Choroid plexus epithelial cell (primary cell): ENCODE measurements around the gene XKR3.
"Not testable (repeated sequence)": the region's sequence is repeated elsewhere in the genome, so short reads cannot be mapped to it uniquely, and the experiment has no call there.

ENCODE experiments used
- DNase-seq: peaks from one replicate; pipeline ENCODE4 v3.0.0-alpha.2; 2010; ENCODE audit warnings: low read depth
- H3K4me3 ChIP-seq: 2 replicates; pipeline ENCODE4 v1.5.1; 2011; ENCODE audit warnings: low read depth, mild to moderate bottlenecking, control low read depth, low read length, moderate library complexity
- TF ChIP-seq, protein P1 (sequence below): conservative IDR thresholded peaks from 2 replicates; pipeline ENCODE4 v1.5.1; 2011; ENCODE audit warnings: low read depth, mild to moderate bottlenecking, control low read depth, inconsistent platforms, low read length, moderate library complexity

XKR3 gene

GRCh38 chr22:16806401-16806800, 18.8 kb downstream of the XKR3 start:
- TF ChIP-seq, protein P1, sequence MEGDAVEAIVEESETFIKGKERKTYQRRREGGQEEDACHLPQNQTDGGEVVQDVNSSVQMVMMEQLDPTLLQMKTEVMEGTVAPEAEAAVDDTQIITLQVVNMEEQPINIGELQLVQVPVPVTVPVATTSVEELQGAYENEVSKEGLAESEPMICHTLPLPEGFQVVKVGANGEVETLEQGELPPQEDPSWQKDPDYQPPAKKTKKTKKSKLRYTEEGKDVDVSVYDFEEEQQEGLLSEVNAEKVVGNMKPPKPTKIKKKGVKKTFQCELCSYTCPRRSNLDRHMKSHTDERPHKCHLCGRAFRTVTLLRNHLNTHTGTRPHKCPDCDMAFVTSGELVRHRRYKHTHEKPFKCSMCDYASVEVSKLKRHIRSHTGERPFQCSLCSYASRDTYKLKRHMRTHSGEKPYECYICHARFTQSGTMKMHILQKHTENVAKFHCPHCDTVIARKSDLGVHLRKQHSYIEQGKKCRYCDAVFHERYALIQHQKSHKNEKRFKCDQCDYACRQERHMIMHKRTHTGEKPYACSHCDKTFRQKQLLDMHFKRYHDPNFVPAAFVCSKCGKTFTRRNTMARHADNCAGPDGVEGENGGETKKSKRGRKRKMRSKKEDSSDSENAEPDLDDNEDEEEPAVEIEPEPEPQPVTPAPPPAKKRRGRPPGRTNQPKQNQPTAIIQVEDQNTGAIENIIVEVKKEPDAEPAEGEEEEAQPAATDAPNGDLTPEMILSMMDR: no peak
- no peak overlapping the region for H3K4me3 ChIP-seq
- DNase-seq: no peak

- no peak for DNase-seq
- TF ChIP-seq, protein P1: no peak
- H3K4me3 ChIP-seq: no peak overlapping the region
Observed at GRCh38 chr22:16804882-16805281, 20.3 kb downstream of the XKR3 start.

DNA sequence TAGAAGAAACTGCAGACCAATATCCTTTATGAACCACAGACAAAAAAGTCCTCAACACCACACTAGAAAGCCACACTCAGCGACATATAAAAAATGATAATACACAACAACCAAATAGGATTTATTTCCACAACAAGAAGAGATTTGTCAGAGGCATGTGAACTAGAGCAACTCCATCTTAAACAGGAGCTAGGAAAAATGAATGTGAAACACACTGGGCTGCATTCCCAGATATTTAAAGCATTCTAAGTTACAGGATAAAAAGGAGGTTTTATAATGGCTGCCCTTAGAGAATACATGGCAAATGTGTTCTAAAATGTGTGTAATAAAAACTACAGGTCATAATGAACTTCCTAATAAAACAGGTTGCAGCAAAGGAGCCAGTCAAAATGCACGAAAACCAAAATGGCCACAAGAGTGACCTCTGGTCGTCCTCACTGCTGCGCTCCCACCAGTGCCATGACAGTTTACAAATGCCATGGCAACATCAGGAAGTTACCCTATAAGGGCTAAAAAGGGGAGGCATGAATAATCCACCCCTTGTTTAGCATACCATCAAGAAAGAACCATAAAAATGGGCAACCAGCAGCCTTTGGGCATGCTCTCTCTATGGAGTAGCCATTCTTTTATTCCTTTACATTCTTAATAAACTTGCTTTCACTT, 21.8 kb downstream of the XKR3 start:
- no peak overlapping the region for H3K4me3 ChIP-seq
- DNase-seq: no peak
- TF ChIP-seq, protein P1: no peak

- no peak for DNase-seq
- TF ChIP-seq, protein P1: no peak
- H3K4me3 ChIP-seq: no peak overlapping the region
Observed at GRCh38 chr22:16801571-16801970, 23.6 kb downstream of the XKR3 start.

DNA sequence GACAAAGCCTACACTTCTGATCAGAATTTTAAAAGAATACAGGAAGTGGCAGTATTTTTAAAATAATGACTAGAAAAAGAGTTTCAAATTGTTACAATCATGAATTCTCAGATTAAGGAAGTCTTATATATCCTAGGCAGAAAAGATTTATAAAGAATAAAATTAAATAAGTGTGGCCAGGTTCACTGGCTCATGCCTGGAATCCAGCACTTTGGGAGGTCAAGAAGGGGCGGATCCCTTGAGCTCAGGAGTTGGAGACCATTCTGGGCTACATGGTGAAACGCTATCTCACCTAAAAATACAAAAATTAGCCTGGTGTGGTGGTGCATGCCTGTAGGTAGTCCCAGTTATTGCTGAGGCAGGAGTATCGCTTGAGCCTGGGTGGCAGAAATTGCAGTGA, 24.1 kb downstream of the XKR3 start:
- TF ChIP-seq, protein P1: no peak
- H3K4me3 ChIP-seq: no peak overlapping the region
- no peak for DNase-seq

GRCh38 chr22:16800358-16800757, 24.9 kb downstream of the XKR3 start:
- TF ChIP-seq, protein P1: no peak
- no peak overlapping the region for H3K4me3 ChIP-seq
- no peak for DNase-seq

GRCh38 chr22:16795504-16795903, 29.7 kb downstream of the XKR3 start:
- DNase-seq, H3K4me3 ChIP-seq: not testable (repeated sequence)
